HG02798 (cell line): Measurements from ENCODE around the gene TNRC6B.

Experiments used
- ATAC-seq: cut with Tn5 transposase; IDR thresholded peaks from one replicate; pipeline ENCODE4 v1.9.1; 2021; ENCODE audit warnings: mild to moderate bottlenecking; ENCODE audit not compliant: unreplicated experiment, poor library complexity

Gene TNRC6B

GRCh38 chr22:40313007-40313406, 135.3 kb downstream of the TNRC6B start:
- ATAC-seq = no peak

DNA sequence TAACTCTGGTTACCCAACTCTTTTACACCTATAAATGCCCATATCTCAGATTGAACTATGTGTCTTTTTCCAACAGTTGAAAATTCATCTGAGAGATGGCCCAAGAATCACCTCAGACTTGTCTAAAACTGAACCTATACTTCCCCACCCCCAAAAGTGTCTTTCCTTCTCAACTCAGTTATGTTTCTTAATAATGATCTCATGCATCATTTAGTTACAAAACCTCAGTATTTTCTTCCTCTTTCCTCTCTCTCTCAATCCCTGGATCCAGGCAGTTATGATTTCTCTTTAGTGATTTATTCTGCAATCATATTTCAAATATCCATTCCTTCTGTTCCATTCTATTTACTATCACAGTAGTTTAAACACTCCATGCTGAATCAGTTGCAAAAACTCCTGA, 136.3 kb downstream of the TNRC6B start:
- no peak for ATAC-seq

- no peak for ATAC-seq
Measured at GRCh38 chr22:40320687-40321086, 143.0 kb downstream of the TNRC6B start.

DNA sequence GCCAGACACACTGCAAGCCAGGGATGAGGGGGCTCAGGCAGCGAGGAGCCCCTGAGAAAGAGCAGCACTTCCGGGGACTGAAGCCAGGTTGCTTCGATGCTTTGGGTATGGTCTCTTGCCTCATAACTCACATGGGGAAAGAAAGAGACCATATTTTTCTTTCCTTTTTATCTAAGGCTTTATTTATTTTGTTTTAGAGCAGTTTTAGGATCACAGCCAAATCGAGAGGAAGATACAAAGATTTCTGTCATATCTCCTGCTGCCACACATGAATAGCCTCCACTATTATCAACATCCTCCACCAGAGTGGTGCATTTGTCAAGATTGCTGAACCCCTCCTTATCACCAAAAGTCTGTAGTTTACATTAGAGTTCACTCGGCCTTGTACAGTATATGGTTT, 144.3 kb downstream of the TNRC6B start:
- no peak for ATAC-seq

GRCh38 chr22:40322818-40323447, 145.2 kb downstream of the TNRC6B start:
- no peak for ATAC-seq

GRCh38 chr22:40323681-40324171, 146.0 kb downstream of the TNRC6B start:
- ATAC-seq = no peak

- no peak for ATAC-seq
Measured at GRCh38 chr22:40324468-40325305, 147.0 kb downstream of the TNRC6B start.

- no peak for ATAC-seq
Measured at GRCh38 chr22:40325315-40325714, 147.6 kb downstream of the TNRC6B start.

- ATAC-seq = no peak
Measured at GRCh38 chr22:40326905-40327735, 149.4 kb downstream of the TNRC6B start.

DNA sequence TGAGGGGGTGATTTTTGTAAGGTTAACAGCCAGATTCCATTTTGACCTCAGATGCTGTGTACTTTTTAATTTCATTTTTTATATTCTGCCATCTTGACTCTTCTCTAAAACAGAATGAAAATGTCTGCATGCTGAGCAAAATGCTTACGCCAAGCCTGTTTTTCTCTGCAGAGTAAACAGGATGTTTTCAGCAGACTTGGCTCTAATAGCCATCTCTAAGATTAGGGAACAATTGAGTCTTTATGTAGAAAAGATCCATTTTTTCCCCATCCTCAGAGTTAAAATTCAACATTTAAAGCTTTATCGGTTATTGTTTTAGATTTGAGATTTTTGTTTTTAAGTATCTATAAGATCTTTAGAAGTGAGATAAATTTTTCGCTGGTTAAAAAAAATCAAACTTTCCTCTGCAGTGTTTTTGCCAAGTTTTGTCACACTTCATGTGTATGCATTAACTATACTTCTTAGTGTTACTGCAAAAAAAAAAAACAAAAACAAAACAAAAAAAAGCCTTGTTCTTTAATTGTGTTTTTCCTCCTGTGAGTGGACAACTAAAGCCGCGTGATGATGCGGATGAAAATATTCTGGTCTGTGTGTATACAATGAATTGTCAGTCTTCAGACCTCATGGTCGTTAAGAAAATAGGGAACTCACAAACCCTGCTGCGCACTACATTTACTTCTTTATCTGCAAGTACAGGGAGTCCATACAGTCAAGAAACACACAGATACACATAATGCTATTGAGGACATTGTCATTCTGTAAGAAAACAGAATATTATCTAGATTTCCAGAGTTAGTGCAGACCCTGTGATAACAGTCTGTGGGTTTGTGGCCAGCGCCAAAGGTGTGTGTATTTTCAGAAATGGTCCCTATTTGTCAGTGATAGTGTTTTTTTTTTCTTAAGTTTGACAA, 151.1 kb downstream of the TNRC6B start:
- no peak for ATAC-seq

DNA sequence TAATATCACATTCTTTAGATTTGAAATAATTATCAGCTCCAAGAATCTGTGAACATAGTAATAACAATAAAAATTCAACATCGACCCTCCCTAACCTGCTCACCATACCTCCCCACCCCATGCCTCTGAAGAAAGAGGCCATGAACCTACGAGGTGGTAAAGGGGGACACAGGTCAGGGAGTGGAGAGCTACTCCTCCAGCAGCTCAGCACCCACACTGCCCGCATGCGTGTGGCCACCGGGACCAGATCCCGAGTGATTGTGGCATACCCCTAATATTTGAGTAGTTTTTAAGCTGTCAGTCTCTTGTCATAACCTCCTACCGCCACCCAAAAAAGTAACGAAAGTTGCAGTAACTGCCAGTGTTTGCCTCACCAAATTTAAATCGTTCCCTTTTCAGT, 151.7 kb downstream of the TNRC6B start:
- ATAC-seq = no peak

DNA sequence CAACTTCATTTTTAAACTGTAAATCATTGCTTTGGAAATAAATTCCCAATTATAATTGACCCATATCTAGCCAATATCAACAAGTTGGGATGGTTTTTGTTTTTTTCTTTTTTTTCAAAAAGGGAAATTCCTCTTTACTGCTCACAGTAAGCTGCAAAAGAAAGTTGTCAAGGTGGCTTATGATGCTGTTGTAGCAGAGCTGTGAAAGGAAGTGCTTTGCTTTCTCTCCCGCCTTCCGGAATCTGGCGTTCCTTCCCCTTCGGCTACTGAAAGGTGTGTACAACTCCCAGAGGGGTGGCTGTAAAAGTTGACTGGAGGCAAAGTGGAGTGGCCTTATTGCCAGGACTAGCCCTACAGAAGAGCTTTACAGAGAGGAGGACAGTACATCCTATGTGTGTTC, 152.4 kb downstream of the TNRC6B start:
- no peak for ATAC-seq

GRCh38 chr22:40330615-40331014, 152.9 kb downstream of the TNRC6B start:
- ATAC-seq = no peak

GRCh38 chr22:40331706-40332105, 154.0 kb downstream of the TNRC6B start:
- ATAC-seq = no peak

DNA sequence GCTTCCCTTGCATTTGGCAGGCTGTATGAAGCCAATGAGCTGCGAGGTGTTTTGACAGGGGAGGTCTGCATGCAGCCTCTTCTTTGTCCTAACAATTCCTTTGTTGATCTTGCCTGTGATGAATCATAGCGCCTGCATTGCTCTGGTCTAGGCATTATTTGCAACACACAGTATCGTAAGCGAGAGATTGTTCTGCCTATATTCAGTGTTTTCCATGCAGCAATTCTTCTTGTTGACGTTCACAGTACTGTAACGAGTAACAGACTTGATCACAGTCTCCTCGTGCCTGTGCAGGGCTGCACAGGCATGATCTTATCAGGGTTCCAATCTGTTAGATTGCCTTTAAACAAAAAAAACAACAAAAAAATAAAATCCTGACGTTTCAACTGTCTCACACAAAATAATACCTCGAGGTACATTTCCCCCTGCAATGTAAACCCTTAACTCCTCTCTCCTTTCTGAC, 154.6 kb downstream of the TNRC6B start:
- no peak for ATAC-seq

- no peak for ATAC-seq
Measured at GRCh38 chr22:40334060-40334459, 156.3 kb downstream of the TNRC6B start.

DNA sequence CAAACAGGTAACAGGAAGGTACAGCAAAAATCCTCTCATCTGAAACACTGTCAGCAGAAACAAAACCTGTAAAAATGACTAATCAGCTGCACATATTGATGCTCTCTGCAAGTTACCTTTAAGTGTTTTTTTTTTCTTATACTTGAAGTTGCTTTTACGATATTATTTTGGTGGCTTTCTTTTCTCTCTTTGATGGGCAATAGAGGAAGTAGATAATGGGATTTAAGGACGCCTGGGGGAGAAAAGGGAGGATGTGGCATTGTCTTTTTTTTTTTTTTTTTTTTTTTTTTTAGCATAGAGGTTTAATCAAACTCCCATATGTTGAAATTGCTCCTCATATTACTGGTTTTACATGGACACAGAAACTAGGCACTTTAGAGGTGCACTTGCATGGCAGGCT, 157.2 kb downstream of the TNRC6B start:
- ATAC-seq = no peak

GRCh38 chr22:40335358-40335757, 157.6 kb downstream of the TNRC6B start:
- ATAC-seq = no peak

GRCh38 chr22:40340044-40340443, 162.3 kb downstream of the TNRC6B start:
- no peak for ATAC-seq

- ATAC-seq = no peak
Measured at GRCh38 chr22:40341604-40342003, 163.9 kb downstream of the TNRC6B start.
